HUES6 (cell line): ENCODE data around the gene IFIT3.
"Not testable (repeated sequence)": the region's sequence is repeated elsewhere in the genome, so short reads cannot be mapped to it uniquely, and the experiment has no call there.

ENCODE experiments used
- H3K27ac ChIP-seq: 2 replicates; pipeline ENCODE4 v1.7.0; 2013; ENCODE audit warnings: low read depth, mild to moderate bottlenecking, low read length, inconsistent platforms
- H3K27me3 ChIP-seq: 2 replicates; pipeline ENCODE4 v1.6.1; 2013; ENCODE audit warnings: low read length; ENCODE audit not compliant: control insufficient read depth, insufficient read depth
- H3K36me3 ChIP-seq: 2 replicates; pipeline ENCODE4 v1.6.1; 2013; ENCODE audit warnings: low read length; ENCODE audit not compliant: control insufficient read depth, insufficient read depth
- H3K4me1 ChIP-seq: 2 replicates; pipeline ENCODE4 v1.6.1; 2013; ENCODE audit warnings: low read length; ENCODE audit not compliant: control insufficient read depth, insufficient read depth
- H3K4me3 ChIP-seq: 2 replicates; pipeline ENCODE4 v1.5.1; 2013; ENCODE audit warnings: low read depth, low read length
- H3K9ac ChIP-seq: one replicate; pipeline ENCODE4 v1.6.1; 2013; ENCODE audit warnings: mild to moderate bottlenecking, low read length
- H3K9me3 ChIP-seq: 2 replicates; pipeline ENCODE4 v1.6.1; 2013; ENCODE audit warnings: low read depth, low read length; ENCODE audit not compliant: control insufficient read depth, insufficient read depth

The IFIT3 gene, protein sequence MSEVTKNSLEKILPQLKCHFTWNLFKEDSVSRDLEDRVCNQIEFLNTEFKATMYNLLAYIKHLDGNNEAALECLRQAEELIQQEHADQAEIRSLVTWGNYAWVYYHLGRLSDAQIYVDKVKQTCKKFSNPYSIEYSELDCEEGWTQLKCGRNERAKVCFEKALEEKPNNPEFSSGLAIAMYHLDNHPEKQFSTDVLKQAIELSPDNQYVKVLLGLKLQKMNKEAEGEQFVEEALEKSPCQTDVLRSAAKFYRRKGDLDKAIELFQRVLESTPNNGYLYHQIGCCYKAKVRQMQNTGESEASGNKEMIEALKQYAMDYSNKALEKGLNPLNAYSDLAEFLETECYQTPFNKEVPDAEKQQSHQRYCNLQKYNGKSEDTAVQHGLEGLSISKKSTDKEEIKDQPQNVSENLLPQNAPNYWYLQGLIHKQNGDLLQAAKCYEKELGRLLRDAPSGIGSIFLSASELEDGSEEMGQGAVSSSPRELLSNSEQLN

DNA sequence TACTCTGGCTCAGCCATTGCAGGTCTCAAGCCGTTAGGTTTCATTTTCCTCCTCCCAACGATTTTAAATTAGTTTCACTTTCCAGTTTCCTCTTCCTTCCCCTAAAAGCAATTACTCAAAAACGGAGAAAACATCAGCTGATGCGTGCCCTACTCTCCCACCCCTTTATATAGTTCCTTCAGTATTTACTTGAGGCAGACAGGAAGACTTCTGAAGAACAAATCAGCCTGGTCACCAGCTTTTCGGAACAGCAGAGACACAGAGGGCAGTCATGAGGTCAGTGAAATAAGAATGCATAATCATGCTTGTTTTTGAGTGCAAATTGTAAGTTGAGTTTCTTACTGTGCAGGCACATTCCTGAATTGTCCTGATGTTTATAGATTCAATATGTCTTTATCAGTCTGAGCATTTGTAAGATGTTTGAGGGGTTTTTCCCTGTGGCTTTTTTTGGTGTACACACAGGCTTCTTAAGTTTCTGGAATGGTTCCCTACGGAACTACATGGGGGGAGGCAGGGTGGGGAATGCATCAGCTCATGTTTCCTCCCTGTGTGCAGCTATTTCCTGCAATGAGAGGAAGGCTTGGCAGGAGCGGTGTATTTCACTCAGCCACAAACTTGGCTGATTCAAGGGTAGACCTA, at the start of gene IFIT3:
IFIT3 (plus strand) TSS at position 195 of the 639 bp plus-strand sequence; CDS start at position 272, 77 bp downstream.
- Histone ChIP-seq H3K4me3 (no peak within 1 kb of the TSS), H3K36me3 (no peaks in the 10 kb centered on the region), H3K27ac (peak within 1 kb of the TSS; percentile 88), H3K9me3 (no peaks in the 10 kb centered on the region; the same call in 1 of the 2 replicates), H3K27me3 (no peaks in the 10 kb centered on the region), H3K9ac (peak within 1 kb of the TSS; percentile 43), H3K4me1 (peaks cover 36% of the 10 kb centered on the region)

DNA sequence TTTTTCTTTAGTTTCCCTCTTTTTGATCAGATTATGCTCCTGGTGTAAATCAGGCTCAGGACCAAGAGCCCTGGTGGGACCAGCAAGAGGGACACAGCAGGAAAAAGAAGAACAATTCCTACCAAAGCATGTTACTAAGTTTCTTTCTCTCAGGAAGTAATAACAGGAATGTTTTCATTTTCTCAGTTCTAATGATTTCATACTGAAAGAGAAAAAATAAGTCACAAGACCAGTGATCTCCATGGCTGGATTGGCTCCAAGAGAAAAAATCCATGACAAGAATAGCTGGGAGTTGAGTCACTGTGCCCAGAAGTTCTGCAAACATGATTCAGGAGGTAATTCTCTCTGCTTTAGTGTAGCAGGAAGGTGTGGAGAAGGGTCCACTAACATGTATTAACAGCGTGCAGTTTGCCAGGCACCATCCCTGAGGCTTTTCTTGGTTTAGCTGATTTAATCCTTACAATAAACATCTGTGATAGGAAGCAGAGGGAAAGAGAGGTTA, 49.7 kb upstream of the IFIT3 start:
- no peak overlapping the region for H3K27ac ChIP-seq
- no peaks in the 10 kb centered on the region for H3K36me3 ChIP-seq
- no peak overlapping the region for H3K4me3 ChIP-seq
- no peak overlapping the region for H3K9ac ChIP-seq
- H3K4me1 ChIP-seq: peaks cover 5% of the 10 kb centered on the region; the same call in 1 of the 2 replicates
- H3K9me3 ChIP-seq: no peaks in the 10 kb centered on the region
- H3K27me3 ChIP-seq: no peaks in the 10 kb centered on the region

DNA sequence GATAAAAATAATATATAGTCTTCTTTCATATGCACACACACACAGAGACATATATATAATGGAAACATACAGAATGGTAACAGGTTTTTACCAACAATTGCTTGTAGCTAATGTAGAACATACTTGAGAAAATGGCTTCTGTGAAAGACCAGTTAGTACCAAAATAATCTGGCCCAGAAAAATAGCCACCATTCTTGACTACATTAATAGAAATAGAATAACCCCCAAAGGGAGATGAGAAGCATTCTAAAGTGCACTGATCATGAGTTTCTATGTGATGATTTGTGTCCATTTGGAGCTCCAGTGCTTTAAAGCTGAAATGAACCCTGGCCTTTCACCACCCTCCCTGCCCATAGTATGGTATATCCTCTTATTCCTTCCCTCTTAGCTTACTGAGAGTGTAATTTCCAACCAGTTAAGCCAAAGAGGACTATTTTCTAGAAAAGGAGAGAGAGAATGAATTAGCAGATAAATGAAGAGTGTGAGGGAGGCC, 48.9 kb upstream of the IFIT3 start:
- Histone ChIP-seq H3K36me3 (no peaks in the 10 kb centered on the region), H3K4me3 (no peak overlapping the region), H3K27ac (no peak overlapping the region), H3K9ac (no peak overlapping the region), H3K9me3 (no peaks in the 10 kb centered on the region), H3K4me1 (peaks cover 12% of the 10 kb centered on the region), H3K27me3 (no peaks in the 10 kb centered on the region)

DNA sequence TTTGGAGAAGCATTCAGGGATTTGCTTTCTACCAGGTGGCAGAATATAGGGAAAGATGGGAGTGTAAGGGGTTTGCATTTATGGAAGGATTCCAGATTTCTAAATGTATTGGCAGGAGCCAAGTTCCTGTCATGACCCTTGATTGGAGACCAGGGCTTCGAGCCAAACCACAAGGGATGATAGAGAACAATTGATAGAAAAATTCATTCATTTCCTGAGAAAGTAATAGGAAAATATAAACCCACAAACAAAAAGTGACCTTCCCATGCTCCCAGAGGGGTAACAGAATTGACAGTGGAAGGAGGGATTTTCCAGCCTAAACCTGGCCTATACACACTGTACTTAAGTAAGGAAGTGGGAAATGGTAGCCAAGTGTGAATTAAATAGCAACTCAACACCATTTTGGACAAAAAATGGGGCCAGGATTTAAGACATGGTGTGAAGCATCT, 48.4 kb upstream of the IFIT3 start:
- H3K9ac ChIP-seq: no peak overlapping the region
- H3K27ac ChIP-seq: no peak overlapping the region
- peaks cover 16% of the 10 kb centered on the region for H3K4me1 ChIP-seq
- no peaks in the 10 kb centered on the region for H3K36me3 ChIP-seq
- H3K9me3 ChIP-seq: no peaks in the 10 kb centered on the region
- H3K4me3 ChIP-seq: no peak overlapping the region
- H3K27me3 ChIP-seq: no peaks in the 10 kb centered on the region

DNA sequence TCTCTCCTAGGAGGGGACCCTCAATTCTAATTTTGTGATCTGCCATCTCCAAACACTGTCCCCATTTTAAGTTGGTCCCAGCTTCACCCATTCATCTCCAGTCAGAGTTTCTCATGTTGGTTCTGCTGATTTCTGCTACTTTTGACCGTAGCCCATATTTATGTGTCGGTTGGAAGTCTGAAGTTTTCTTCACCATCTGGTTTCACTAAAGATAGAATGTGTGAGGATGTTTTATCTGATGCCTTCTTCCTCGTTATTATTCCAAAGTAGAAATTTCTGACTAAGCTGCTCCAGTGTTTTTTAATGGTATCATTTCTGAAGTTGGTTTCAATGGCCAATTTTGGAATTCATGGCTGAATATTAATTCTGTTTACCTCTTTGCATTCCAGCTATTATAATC, 47.3 kb upstream of the IFIT3 start:
- peaks cover 21% of the 10 kb centered on the region for H3K4me1 ChIP-seq
- H3K9me3 ChIP-seq: peaks cover 3% of the 10 kb centered on the region; the same call in 1 of the 2 replicates
- H3K27ac ChIP-seq: no peak overlapping the region
- H3K27me3 ChIP-seq: no peaks in the 10 kb centered on the region
- no peaks in the 10 kb centered on the region for H3K36me3 ChIP-seq
- H3K4me3 ChIP-seq: no peak overlapping the region
- H3K9ac ChIP-seq: no peak overlapping the region

DNA sequence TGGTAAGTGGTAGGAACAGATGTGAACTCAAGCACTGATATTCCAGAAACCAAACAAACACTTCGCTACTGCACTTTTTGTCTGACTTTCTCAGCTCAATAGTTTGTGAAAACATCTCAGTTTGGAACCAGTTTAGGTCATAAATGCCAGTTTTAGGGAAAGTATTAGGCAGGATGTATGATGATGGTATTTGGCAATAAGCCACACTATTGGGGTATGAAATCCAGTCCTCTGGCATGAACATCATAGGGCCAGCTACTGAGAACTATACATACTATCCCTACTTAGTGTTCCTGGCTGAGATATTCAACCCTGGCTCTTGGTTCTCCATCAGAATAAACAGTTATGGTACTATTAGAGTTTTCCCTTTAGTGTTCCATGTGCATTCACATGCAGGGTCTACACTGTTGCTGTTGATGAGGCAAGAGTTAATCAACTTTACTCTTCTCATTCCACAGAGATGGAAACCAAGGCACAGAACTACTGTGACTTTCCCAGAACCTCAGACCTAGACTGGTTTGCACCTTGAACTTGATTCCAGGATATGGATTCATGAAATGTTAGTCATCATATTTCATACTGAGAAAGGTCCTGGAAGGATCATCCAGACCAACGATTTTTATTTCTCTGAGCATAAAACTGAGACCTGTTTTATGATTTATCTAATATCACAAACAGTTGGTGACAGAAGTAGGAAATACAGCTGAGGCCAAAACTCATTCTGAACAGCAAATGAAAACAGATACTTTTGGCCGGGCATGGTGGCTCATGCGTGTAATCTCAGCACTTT, 46.0 kb upstream of the IFIT3 start:
- Histone ChIP-seq H3K4me3 (no peak overlapping the region), H3K27ac (no peak overlapping the region), H3K27me3 (no peaks in the 10 kb centered on the region), H3K9ac (no peak overlapping the region), H3K9me3 (peaks cover 8% of the 10 kb centered on the region; the same call in 1 of the 2 replicates), H3K4me1 (peaks cover 21% of the 10 kb centered on the region), H3K36me3 (no peaks in the 10 kb centered on the region)

DNA sequence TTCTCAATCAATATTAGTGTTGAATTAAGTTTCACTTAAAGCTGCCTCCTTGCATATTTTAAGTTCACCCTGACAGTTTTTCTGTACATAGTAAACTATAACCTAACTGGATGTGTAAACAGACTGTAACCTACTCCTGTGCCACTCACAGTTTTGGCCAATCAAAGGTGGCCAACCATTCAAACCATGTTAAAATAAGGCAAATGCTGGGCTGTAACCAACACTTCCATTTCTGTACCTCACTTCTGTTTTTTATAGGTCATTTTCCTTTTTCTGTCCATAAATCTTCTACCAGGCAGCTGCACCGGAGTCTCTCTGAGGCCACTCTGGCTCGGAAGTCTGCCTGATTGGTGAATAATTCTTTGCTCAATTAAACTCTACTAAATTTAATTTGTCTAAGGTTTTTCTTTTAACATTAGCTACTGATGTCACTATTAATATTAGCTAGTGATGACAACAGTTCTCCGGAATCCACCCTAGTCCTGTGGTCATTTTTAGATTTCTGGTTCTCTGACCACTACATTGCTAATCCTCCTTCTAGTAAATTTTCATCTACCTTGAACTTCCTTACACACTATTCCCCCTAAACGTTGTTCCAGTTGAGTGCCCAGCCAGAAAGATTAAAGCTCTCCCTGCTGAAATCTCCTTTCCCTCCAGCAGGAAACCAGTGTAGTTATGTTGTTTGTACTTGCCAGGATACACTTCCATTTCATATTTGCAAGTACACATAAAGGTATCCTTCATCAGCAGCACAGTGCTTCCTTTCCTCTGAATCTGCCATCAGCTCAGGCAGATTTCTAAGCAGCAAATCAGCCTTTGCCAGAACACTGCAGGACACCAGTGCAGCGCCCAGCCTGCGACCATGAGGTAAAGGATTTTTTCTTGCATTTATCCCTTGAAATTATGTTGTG, 44.5 kb upstream of the IFIT3 start:
- no peak overlapping the region; the same call in 1 of the 2 replicates for H3K4me3 ChIP-seq
- H3K9ac ChIP-seq: peak overlapping the region; percentile 5
- peaks cover 17% of the 10 kb centered on the region for H3K4me1 ChIP-seq

DNA sequence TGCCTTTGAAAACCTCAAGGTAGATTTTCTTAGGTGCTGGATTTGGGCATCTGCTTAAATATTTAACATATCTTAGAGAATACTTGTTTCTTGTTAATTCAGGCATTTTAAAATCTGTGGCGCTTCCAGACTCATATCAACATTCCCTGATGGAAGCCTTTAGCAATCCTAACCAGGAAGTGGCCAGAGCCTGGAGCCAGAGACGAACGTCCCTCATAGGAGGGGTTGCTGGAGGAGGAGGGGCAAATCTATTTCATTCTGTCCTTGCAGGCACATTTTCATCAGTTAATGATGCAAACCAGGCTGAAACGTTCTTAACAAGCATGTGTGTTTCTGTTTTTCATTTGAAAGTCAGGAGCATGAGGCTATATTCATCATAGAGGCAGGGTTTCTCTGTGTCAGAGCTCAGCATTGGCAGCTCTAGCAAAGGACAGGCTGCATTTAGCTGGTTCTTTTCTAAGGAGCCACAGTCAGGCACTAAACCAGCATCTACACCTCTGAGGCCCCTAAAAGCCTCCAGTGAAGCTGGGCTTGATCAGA, 43.8 kb upstream of the IFIT3 start:
- H3K4me3 ChIP-seq: no peak overlapping the region; the same call in 1 of the 2 replicates
- peaks cover 15% of the 10 kb centered on the region; the same call in 1 of the 2 replicates for H3K36me3 ChIP-seq
- H3K27me3 ChIP-seq: no peaks in the 10 kb centered on the region
- H3K9me3 ChIP-seq: peaks cover 25% of the 10 kb centered on the region; the same call in 1 of the 2 replicates
- H3K27ac ChIP-seq: peak overlapping the region; percentile 61; the same call in 1 of the 2 replicates
- peaks cover 16% of the 10 kb centered on the region for H3K4me1 ChIP-seq
- peak overlapping the region; percentile 15 for H3K9ac ChIP-seq

More for the DNA sequence above, 44.5 kb upstream of the IFIT3 start:
- Histone ChIP-seq H3K27me3 (no peaks in the 10 kb centered on the region), H3K9me3 (peaks cover 22% of the 10 kb centered on the region; the same call in 1 of the 2 replicates), H3K27ac (peak overlapping the region; percentile 61; the same call in 1 of the 2 replicates), H3K36me3 (peaks cover 11% of the 10 kb centered on the region; the same call in 1 of the 2 replicates)

DNA sequence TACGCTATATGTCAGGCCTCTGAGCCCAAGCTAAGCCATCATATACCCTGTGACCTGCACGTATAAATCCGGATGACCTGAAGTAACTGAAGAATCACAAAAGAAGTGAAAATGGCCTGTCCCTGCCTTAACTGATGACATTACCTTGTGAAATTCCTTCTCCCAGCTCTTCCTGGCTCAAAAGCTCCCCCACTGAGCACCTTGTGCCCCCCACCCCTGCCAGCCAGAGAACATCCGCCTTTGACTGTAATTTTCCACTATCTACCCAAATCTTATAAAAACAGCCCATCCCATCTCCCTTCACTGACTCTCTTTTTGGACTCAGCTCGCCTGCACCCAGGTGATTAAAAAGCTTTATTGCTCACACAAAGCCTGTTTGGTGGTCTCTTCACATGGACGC, 43.1 kb upstream of the IFIT3 start:
- Histone ChIP-seq H3K4me1 (peaks cover 16% of the 10 kb centered on the region), H3K4me3 (peak overlapping the region; percentile 50; the same call in 1 of the 2 replicates), H3K9ac (peak overlapping the region; percentile 78), H3K36me3 (peaks cover 22% of the 10 kb centered on the region; the same call in 1 of the 2 replicates), H3K9me3 (peaks cover 25% of the 10 kb centered on the region; the same call in 1 of the 2 replicates)
- H3K27ac ChIP-seq, H3K27me3 ChIP-seq: not testable (repeated sequence)
